Endothelial cell of umbilical vein (primary cell): ENCODE results near the gene ZNF483. TPM values are rescaled to one million over a fixed set of nuclear protein-coding genes. Genes with fewer than 3 reads are reported as not detected.

ENCODE experiments used
- BruUV-seq: library from RNA; stranded (reverse); fragments of 400-500 nt; replicated peaks from 2 replicates; lab custom pipeline; 2021; lab: Mats Ljungman, UMichigan
- CTCF ChIA-PET: fragments of 300-600, 350-600 bp; sonication (Branson Sonifier 250); formaldehyde crosslinking; loops from one replicate; lab custom pipeline; 2021; ENCODE audit warnings: antibody characterized with exemption, inconsistent platforms; lab: Charles Lee
- POLR2A ChIA-PET: fragments of 300-600, 350-600 bp; sonication (Branson Sonifier 250); formaldehyde crosslinking; loops from one replicate; lab custom pipeline; 2021; ENCODE audit warnings: antibody characterized with exemption, inconsistent platforms; lab: Charles Lee
- DNase-seq: peaks from one replicate; pipeline ENCODE4 v3.0.0-alpha.2; 2011; ENCODE audit warnings: low read depth, low spot score
- FAIRE-seq: peaks from 2 replicates; lab custom pipeline; 2011; peaks lifted over from hg19 to GRCh38; lab: Jason Lieb, UNC
- H2AFZ ChIP-seq: 2 replicates; pipeline ENCODE4 v1.6.0; 2012; ENCODE audit warnings: low read depth, low read length, control low read depth, inconsistent platforms
- H3K27ac ChIP-seq: 2 replicates; pipeline ENCODE4 v1.5.1; 2011; ENCODE audit warnings: low read depth, mild to moderate bottlenecking, control low read depth, low read length, moderate library complexity; ENCODE audit not compliant: insufficient read depth
- H3K27me3 ChIP-seq, 2 experiments: 2 replicates each; pipeline versions ENCODE4 v1.6.0 to v1.6.1; 2011; ENCODE audit warnings: low read length in 2 of 2, mixed read lengths in 1 of 2; ENCODE audit not compliant: control insufficient read depth in 2 of 2, insufficient read depth in 2 of 2
- H3K36me3 ChIP-seq, 2 experiments: 2 replicates in 1 of 2; 3 replicates in 1 of 2; pipeline ENCODE4 v1.5.1; 2011; ENCODE audit warnings: low read length in 2 of 2, mild to moderate bottlenecking in 1 of 2, moderate library complexity in 1 of 2; ENCODE audit not compliant: control insufficient read depth in 2 of 2, insufficient read depth in 2 of 2; ENCODE audit errors: extremely low read depth in 1 of 2
- H3K4me1 ChIP-seq: 3 replicates; pipeline ENCODE4 v1.5.1; 2011; ENCODE audit warnings: mild to moderate bottlenecking, low read length; ENCODE audit not compliant: control insufficient read depth, insufficient read depth; ENCODE audit errors: extremely low read depth
- H3K4me2 ChIP-seq: 2 replicates; pipeline ENCODE4 v1.6.1; 2011; ENCODE audit warnings: low read length, control low read depth, mixed read lengths; ENCODE audit not compliant: insufficient read depth
- H3K4me3 ChIP-seq, 3 experiments: fragments of 200-600 bp in 1 of 3; sonication (generic), shearing (Covaris generic) in 1 of 3; replicated peaks in 1 of 3; 2 replicates each; pipeline ENCODE4 v1.5.1; 2011 to 2016; ENCODE audit warnings: control low read depth in 3 of 3, low read length in 3 of 3, mild to moderate bottlenecking in 2 of 3, inconsistent platforms in 1 of 3, low read depth in 1 of 3, moderate library complexity in 1 of 3; ENCODE audit not compliant: insufficient read depth in 1 of 3
- H3K79me2 ChIP-seq: 2 replicates; pipeline ENCODE4 v1.6.0; 2012; ENCODE audit warnings: low read length, inconsistent platforms; ENCODE audit not compliant: control insufficient read depth, insufficient read depth
- H3K9ac ChIP-seq: replicated peaks from 2 replicates; pipeline ENCODE3; 2011; ENCODE audit warnings: low read length, control low read depth; ENCODE audit not compliant: insufficient read depth; ENCODE audit errors: extremely low read depth
- H3K9me1 ChIP-seq: replicated peaks from 3 replicates; pipeline ENCODE4 v1.6.0; 2011; ENCODE audit warnings: mild to moderate bottlenecking, low read length; ENCODE audit not compliant: control insufficient read depth, insufficient read depth; ENCODE audit errors: extremely low read depth
- H3K9me3 ChIP-seq: replicated peaks from 2 replicates; pipeline ENCODE4 v1.5.1; 2012; ENCODE audit warnings: low read length, inconsistent platforms; ENCODE audit not compliant: control insufficient read depth, insufficient read depth
- H4K20me1 ChIP-seq: replicated peaks from 2 replicates; pipeline ENCODE3; 2011; ENCODE audit warnings: mild to moderate bottlenecking, low read length; ENCODE audit not compliant: control insufficient read depth, insufficient read depth; ENCODE audit errors: extremely low read depth
- EZH2 ChIP-seq: IDR thresholded peaks from 2 replicates; pipeline ENCODE4 v1.6.1; 2012; ENCODE audit warnings: borderline replicate concordance, low read depth, mild to moderate bottlenecking, moderate library complexity, low read length, inconsistent platforms; ENCODE audit not compliant: severe bottlenecking
- FOS ChIP-seq: IDR thresholded peaks from 2 replicates; pipeline ENCODE4 v1.6.1; 2011; ENCODE audit warnings: mild to moderate bottlenecking, low read length, moderate library complexity, borderline replicate concordance; ENCODE audit not compliant: insufficient read depth
- GATA2 ChIP-seq: IDR thresholded peaks from 2 replicates; pipeline ENCODE4 v1.7.0; 2011; ENCODE audit warnings: low read depth, mild to moderate bottlenecking, moderate library complexity, mixed read lengths, low read length; ENCODE audit not compliant: insufficient read length, insufficient read depth
- JUN ChIP-seq: IDR thresholded peaks from 2 replicates; pipeline ENCODE4 v1.6.1; 2011; ENCODE audit warnings: borderline replicate concordance, low read depth; ENCODE audit not compliant: insufficient read length, insufficient read depth
- MYC ChIP-seq: IDR thresholded peaks from one replicate; pipeline ENCODE4 v1.6.1; 2011; ENCODE audit warnings: mild to moderate bottlenecking, low read depth, low read length
- POLR2A ChIP-seq: IDR thresholded peaks from 2 replicates; pipeline ENCODE4 v1.6.1; 2012; ENCODE audit warnings: low read depth, mild to moderate bottlenecking, control low read depth, low read length
- dilution Hi-C: fragments of 300-500 bp; cut with MboI; formaldehyde crosslinking; loops from one replicate; pipeline ENCODE4 v1.15.0; 2019; ENCODE audit warnings: low sequenced_read_pairs; ENCODE audit not compliant: extremely low pct_ligation_motif_present
- intact Hi-C: fragments of 100-400 bp; cut with micrococcal nuclease; formaldehyde crosslinking; loops from one replicate; pipeline ENCODE4 v1.10.0; 2022
- polyA plus RNA-seq, 4 experiments: library from polyadenylated mRNA; depleted of rRNA in 3 of 4; stranded (reverse) in 3 of 4; unstranded in 1 of 4; fragments of >200 nt; gene quantifications; 2 replicates each; pipeline versions ENCODE4 v1.2.1 to v1.2.3, GENCODE V29; 2011 to 2012; ENCODE audit warnings: missing spikeins in 1 of 4
- total RNA-seq: library from RNA; stranded (reverse); gene quantifications from 2 replicates; pipeline ENCODE4 v1.2.3, GENCODE V29; 2021
- TF ChIP-seq, protein P1 (sequence below), 2 donors: IDR thresholded peaks; 1 replicate in 1 of 2; 2 replicates in 1 of 2; pipeline ENCODE4 v1.5.1; 2011; ENCODE audit warnings: low read length in 2 of 2, mild to moderate bottlenecking in 2 of 2, moderate library complexity in 2 of 2, control low read depth in 1 of 2, inconsistent platforms in 1 of 2, low read depth in 1 of 2; ENCODE audit not compliant: insufficient read depth in 1 of 2; ENCODE audit errors: extremely low read depth in 1 of 2
- TF ChIP-seq, protein P2 (sequence below): IDR thresholded peaks from 2 replicates; pipeline ENCODE4 v1.6.1; 2011; ENCODE audit not compliant: insufficient read depth, insufficient read length

ZNF483 gene
- total and polyA plus RNA-seq, 2 donors (not counting 3 experiments of a cell fraction or from before 2014, with no cell fraction given) = 0.23 to 2.0 TPM

DNA sequence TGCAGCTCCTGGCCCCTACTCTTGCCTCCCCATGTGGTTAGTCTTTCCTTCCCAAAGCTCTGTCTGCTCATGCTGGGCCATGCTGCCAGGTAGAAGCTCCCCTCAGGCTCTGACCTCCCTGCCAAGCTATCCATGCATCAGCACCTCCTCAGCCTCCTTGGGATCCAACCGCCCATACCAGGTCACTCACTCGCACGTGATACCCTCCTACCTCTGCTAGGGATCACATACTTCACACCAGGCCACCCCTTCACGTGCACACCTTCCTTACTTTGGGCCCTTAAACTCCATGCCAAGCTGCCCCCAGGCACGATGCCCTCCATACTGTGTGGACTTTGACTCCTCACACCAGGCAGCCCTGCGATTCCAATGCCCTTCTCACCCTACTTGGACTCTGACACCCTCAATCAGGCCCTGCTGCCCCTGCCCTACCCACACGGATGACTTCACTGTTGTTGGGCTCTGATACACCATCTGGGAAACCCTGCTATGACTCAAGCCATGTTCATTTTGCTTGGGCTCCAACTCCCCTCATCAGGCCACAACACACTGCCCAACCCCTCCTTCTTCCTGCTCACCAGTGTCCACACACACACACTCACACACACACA, 34.1 kb downstream of the ZNF483 start:
- no peak overlapping the region for H3K4me2 ChIP-seq
- dilution Hi-C loops (no loop called here), intact Hi-C loops (no loop called here)
- DNase-seq (no peak), FAIRE-seq (no peak)
- H3K4me3 ChIP-seq = no peak overlapping the region
- no peaks in the 10 kb centered on the region for H3K4me1 ChIP-seq
- no peak overlapping the region for H3K9ac ChIP-seq
- no peak overlapping the region for H3K27ac ChIP-seq
- no peaks in the 10 kb centered on the region for H3K27me3 ChIP-seq
- ChIA-PET CTCF (no interaction called here), POLR2A (no interaction called here)
- H2AFZ ChIP-seq = no peak overlapping the region
- H3K36me3 ChIP-seq = no peaks in the 10 kb centered on the region
- TF ChIP-seq, protein P1, sequence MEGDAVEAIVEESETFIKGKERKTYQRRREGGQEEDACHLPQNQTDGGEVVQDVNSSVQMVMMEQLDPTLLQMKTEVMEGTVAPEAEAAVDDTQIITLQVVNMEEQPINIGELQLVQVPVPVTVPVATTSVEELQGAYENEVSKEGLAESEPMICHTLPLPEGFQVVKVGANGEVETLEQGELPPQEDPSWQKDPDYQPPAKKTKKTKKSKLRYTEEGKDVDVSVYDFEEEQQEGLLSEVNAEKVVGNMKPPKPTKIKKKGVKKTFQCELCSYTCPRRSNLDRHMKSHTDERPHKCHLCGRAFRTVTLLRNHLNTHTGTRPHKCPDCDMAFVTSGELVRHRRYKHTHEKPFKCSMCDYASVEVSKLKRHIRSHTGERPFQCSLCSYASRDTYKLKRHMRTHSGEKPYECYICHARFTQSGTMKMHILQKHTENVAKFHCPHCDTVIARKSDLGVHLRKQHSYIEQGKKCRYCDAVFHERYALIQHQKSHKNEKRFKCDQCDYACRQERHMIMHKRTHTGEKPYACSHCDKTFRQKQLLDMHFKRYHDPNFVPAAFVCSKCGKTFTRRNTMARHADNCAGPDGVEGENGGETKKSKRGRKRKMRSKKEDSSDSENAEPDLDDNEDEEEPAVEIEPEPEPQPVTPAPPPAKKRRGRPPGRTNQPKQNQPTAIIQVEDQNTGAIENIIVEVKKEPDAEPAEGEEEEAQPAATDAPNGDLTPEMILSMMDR (IDR thresholded peaks at IDR 0.05; ENCODE audit: extremely low read depth in 1 of 2, insufficient read depth in 1 of 2, low read depth in 1 of 2, low read length in 2 of 2) = no peak
- TF ChIP-seq FOS (no peak), EZH2 (no peak), POLR2A (no peak), MYC (no peak), GATA2 (no peak), JUN (no peak)
- TF ChIP-seq, protein P2, sequence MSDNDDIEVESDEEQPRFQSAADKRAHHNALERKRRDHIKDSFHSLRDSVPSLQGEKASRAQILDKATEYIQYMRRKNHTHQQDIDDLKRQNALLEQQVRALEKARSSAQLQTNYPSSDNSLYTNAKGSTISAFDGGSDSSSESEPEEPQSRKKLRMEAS = no peak
- no peaks in the 10 kb centered on the region for H3K9me1 ChIP-seq
- no peaks in the 10 kb centered on the region for H3K79me2 ChIP-seq
- H3K9me3 ChIP-seq = no peaks in the 10 kb centered on the region
- no peaks in the 10 kb centered on the region for H4K20me1 ChIP-seq
- no TSS peak for BruUV-seq
